Naive thymus-derived CD4-positive, alpha-beta T cell (primary cell): ENCODE data around the gene S100A10. TPM values are rescaled to one million over a fixed set of nuclear protein-coding genes. Genes with fewer than 3 reads are reported as not detected.

Source experiments
- ATAC-seq: fragments of 150-1000 bp; cut with Tn5 transposase; 2 replicates; pipeline ENCODE4 v1.10.0; 2021; ENCODE audit warnings: mild to moderate bottlenecking, moderate library complexity
- CTCF ChIA-PET: fragments of 350-600 bp; sonication (Branson Sonifier 250); formaldehyde crosslinking; loops from one replicate; lab custom pipeline; 2021; ENCODE audit warnings: antibody characterized with exemption; lab: Charles Lee
- POLR2A ChIA-PET: fragments of 350-600 bp; sonication (Branson Sonifier 250); formaldehyde crosslinking; loops from one replicate; lab custom pipeline; 2021; ENCODE audit warnings: antibody characterized with exemption, inconsistent platforms; lab: Charles Lee
- DNase-seq, 9 donors: peaks; one replicate each; pipeline versions ENCODE4 v3.0.0 to v3.0.0-alpha.2; 2020 to 2022; ENCODE audit warnings: mixed read lengths in 1 of 9
- H3K27ac ChIP-seq: one replicate; pipeline ENCODE4 v1.7.0; 2013; ENCODE audit warnings: mild to moderate bottlenecking, low read depth, low read length, moderate library complexity
- H3K27me3 ChIP-seq, 2 donors: one replicate each; pipeline ENCODE4 v1.7.0; 2013; ENCODE audit warnings: low read length in 2 of 2, mild to moderate bottlenecking in 2 of 2, moderate library complexity in 2 of 2; ENCODE audit not compliant: control insufficient read depth in 2 of 2, insufficient read depth in 2 of 2
- H3K36me3 ChIP-seq, 3 experiments: 1 replicate in 2 of 3; 2 replicates in 1 of 3; pipeline ENCODE4 v1.7.0; 2013; ENCODE audit warnings: low read length in 3 of 3, mild to moderate bottlenecking in 3 of 3, moderate library complexity in 1 of 3; ENCODE audit not compliant: insufficient read depth in 3 of 3, control insufficient read depth in 2 of 3
- H3K4me1 ChIP-seq, 2 donors: one replicate each; pipeline ENCODE4 v1.7.0; 2013; ENCODE audit warnings: low read length in 2 of 2, mild to moderate bottlenecking in 2 of 2, moderate library complexity in 1 of 2; ENCODE audit not compliant: control insufficient read depth in 2 of 2, insufficient read depth in 2 of 2
- H3K4me3 ChIP-seq: 2 replicates; pipeline ENCODE4 v1.7.0; 2013; ENCODE audit warnings: mild to moderate bottlenecking, low read length
- H3K9me3 ChIP-seq, 3 experiments: 1 replicate in 2 of 3; 2 replicates in 1 of 3; pipeline ENCODE4 v1.7.0; 2013; ENCODE audit warnings: low read length in 3 of 3; ENCODE audit not compliant: control insufficient read depth in 2 of 3
- H3K27ac Mint-ChIP-seq, 9 donors: one replicate each; pipeline ENCODE4 v1.8.0; 2020 to 2022; ENCODE audit warnings: mixed read lengths in 9 of 9, mild to moderate bottlenecking in 8 of 9, moderate library complexity in 5 of 9, inconsistent platforms in 2 of 9
- H3K27me3 Mint-ChIP-seq, 5 donors: one replicate each; pipeline ENCODE4 v1.8.0; 2021 to 2022; ENCODE audit warnings: mixed read lengths in 5 of 5, mild to moderate bottlenecking in 1 of 5
- H3K36me3 Mint-ChIP-seq, 5 donors: one replicate each; pipeline ENCODE4 v1.8.0; 2020 to 2022; ENCODE audit warnings: mixed read lengths in 5 of 5, mild to moderate bottlenecking in 3 of 5, inconsistent platforms in 1 of 5
- H3K4me1 Mint-ChIP-seq, 7 donors: one replicate each; pipeline ENCODE4 v1.8.0; 2020 to 2022; ENCODE audit warnings: mixed read lengths in 7 of 7, mild to moderate bottlenecking in 3 of 7, inconsistent platforms in 1 of 7
- H3K4me3 Mint-ChIP-seq, 10 donors: one replicate each; pipeline ENCODE4 v1.8.0; 2020 to 2022; ENCODE audit warnings: mild to moderate bottlenecking in 10 of 10, mixed read lengths in 10 of 10, moderate library complexity in 6 of 10, inconsistent platforms in 2 of 10
- H3K9me3 Mint-ChIP-seq, 11 donors: one replicate each; pipeline ENCODE4 v1.8.0; 2020 to 2022; ENCODE audit warnings: mixed read lengths in 11 of 11, mild to moderate bottlenecking in 4 of 11, inconsistent platforms in 1 of 11, moderate library complexity in 1 of 11
- intact Hi-C, 2 donors: fragments of 100-400 bp; cut with micrococcal nuclease; formaldehyde crosslinking; loops; one replicate each; pipeline ENCODE4 v1.15.1; 2023
- polyA plus RNA-seq, 2 donors: library from polyadenylated mRNA; unstranded; fragments of 300-500 nt; fragmentation: Illumina TruSeq; gene quantifications; one replicate each; pipeline ENCODE4 v1.2.3, GENCODE V29; 2021
- total RNA-seq, 6 experiments: library from RNA in 5 of 6; stranded (reverse) in 5 of 6; gene quantifications; 1 replicate in 5 of 6; 2 replicates in 1 of 6; pipeline ENCODE4 v1.2.3 and lab custom pipeline; 2021 to 2026

Gene S100A10
- total and polyA plus RNA-seq, 7 experiments from 2014 or later = 131 to 492 (median 329) TPM

GRCh38 chr1:152000964-152001630 lies 7.4 kb upstream of the S100A10 start:
- Histone ChIP-seq H3K36me3 (no peaks in the 10 kb centered on the region), H3K27ac (no peak overlapping the region), H3K27me3 (no peaks in the 10 kb centered on the region), H3K4me1 (no peaks in the 10 kb centered on the region), H3K4me3 (no peak overlapping the region), H3K9me3 (no peaks in the 10 kb centered on the region)
- H3K27me3 Mint-ChIP-seq = peaks cover 0 to 40% (median 0%) of the 10 kb centered on the region in 5 donors
- no peak overlapping the region for H3K27ac Mint-ChIP-seq
- peaks cover 0 to 16% (median 0%) of the 10 kb centered on the region in 7 donors for H3K4me1 Mint-ChIP-seq
- POLR2A ChIA-PET = interaction anchor here (1.0 to 3.4 kb wide), 7 partner anchors 31 to 113 kb away, joined by 3 to 15 read pairs (median 5); no protein-coding TSS in a partner anchor
- CTCF ChIA-PET = interaction anchor here (0.7 to 8.7 kb wide), 23 partner anchors 9 to 272 kb away, joined by 3 to 205 read pairs (median 4); no protein-coding TSS in a partner anchor
- intact Hi-C loops = loop anchor here (1.0 kb wide), 4 partner anchors 33 to 407 kb away; no protein-coding TSS in a partner anchor
- H3K36me3 Mint-ChIP-seq = no peaks in the 10 kb centered on the region
- no peaks in the 10 kb centered on the region for H3K9me3 Mint-ChIP-seq
- no peak for ATAC-seq
- no peak overlapping the region for H3K4me3 Mint-ChIP-seq
- no peak for DNase-seq

DNA sequence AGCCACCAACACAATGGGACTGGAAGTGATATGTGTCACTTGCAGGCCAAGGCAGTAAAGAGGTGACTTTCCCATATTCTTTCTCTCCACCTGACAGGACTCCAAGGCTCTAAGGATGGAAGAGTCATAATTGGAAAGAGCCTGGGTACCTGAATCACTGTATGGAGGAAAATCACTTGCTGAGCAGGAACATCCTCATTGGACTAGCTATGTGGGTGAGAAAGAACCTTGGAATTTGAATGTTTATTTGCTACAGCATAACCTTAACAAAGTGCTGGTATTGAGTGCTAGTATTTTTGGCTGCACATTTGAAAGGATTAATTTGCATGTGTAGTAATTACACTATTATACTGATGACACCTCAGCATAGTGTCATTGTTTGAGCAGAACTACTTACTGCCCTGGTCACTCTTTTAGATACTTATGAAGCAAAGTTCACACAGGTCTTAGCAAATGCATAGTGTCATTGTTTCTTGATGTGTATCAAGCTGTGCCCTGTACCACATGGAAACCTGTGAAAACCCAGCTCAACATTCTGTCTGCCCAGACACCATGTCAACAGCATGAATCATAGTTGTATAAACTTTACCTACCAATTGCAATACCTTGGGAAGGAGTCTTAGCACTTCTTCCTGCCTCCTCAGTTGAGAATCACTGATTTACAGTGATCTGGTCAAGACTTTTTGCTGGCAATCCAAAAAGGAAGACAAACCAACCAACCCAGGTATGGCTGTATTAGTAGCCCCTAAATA lies 5.1 kb upstream of the S100A10 start:
- Histone ChIP-seq H3K27ac (no peak overlapping the region), H3K4me1 (peaks cover 0 to 6% of the 10 kb centered on the region in 2 donors), H3K27me3 (no peaks in the 10 kb centered on the region), H3K36me3 (no peaks in the 10 kb centered on the region), H3K9me3 (no peaks in the 10 kb centered on the region), H3K4me3 (no peak overlapping the region)
- no peak overlapping the region for H3K4me3 Mint-ChIP-seq
- ATAC-seq = no peak
- peaks cover 3 to 16% (median 5%) of the 10 kb centered on the region in 7 donors for H3K4me1 Mint-ChIP-seq
- H3K27me3 Mint-ChIP-seq = peaks cover 0 to 25% (median 0%) of the 10 kb centered on the region in 5 donors
- no peaks in the 10 kb centered on the region for H3K36me3 Mint-ChIP-seq
- H3K27ac Mint-ChIP-seq = no peak overlapping the region
- DNase-seq = no peak
- intact Hi-C loops = loop anchor here in 1 of 2 donors (5.0 to 10.0 kb wide), 2 partner anchors 304 to 556 kb away; no protein-coding TSS in a partner anchor
- no peaks in the 10 kb centered on the region for H3K9me3 Mint-ChIP-seq
- ChIA-PET CTCF (interaction anchor here (0.6 to 8.7 kb wide), 8 partner anchors 9 to 109 kb away, joined by 3 to 205 read pairs (median 17); no protein-coding TSS in a partner anchor), POLR2A (interaction anchor here (1.3 kb wide), 1 partner anchor 31 kb away, joined by 9 read pairs; no protein-coding TSS in a partner anchor)

DNA sequence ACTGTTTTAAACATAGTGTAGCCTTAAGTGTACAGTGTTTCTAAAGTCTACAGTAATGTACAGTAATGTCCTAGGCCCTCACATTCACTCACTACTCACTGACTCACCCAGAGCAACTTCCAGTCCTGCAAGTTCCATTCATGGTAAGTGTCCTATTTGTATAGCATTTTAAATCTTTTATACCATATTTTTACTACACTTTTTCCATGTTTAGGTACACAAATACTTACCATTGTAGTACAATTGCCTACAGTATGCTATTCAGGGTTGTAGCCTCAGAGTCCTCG lies 3.6 kb upstream of the S100A10 start:
- Histone ChIP-seq H3K27me3 (no peaks in the 10 kb centered on the region), H3K4me1 (peaks cover 6 to 12% of the 10 kb centered on the region in 2 donors), H3K36me3 (peaks cover 0 to 6% (median 0%) of the 10 kb centered on the region in 3 experiments), H3K27ac (no peak overlapping the region), H3K4me3 (no peak overlapping the region), H3K9me3 (no peaks in the 10 kb centered on the region)
- Mint-ChIP-seq H3K36me3 (peaks cover 0 to 5% (median 0%) of the 10 kb centered on the region in 5 donors), H3K27ac (no peak overlapping the region), H3K4me1 (peaks cover 5 to 22% (median 15%) of the 10 kb centered on the region in 7 donors), H3K27me3 (peaks cover 0 to 16% (median 0%) of the 10 kb centered on the region in 5 donors), H3K4me3 (no peak overlapping the region), H3K9me3 (no peaks in the 10 kb centered on the region)
- ChIA-PET POLR2A (interaction anchor here (0.7 to 1.3 kb wide), 3 partner anchors 30 to 38 kb away, joined by 3 to 9 read pairs (median 3); no protein-coding TSS in a partner anchor), CTCF (interaction anchor here (1.4 to 8.7 kb wide), 6 partner anchors 21 to 107 kb away, joined by 4 to 205 read pairs (median 48); partner anchors contain the start of gene THEM4)
- ATAC-seq (no peak), DNase-seq (no peak)
- intact Hi-C loops = loop anchor here (1.0 to 10.0 kb wide), 5 partner anchors 29 to 555 kb away; no protein-coding TSS in a partner anchor

DNA sequence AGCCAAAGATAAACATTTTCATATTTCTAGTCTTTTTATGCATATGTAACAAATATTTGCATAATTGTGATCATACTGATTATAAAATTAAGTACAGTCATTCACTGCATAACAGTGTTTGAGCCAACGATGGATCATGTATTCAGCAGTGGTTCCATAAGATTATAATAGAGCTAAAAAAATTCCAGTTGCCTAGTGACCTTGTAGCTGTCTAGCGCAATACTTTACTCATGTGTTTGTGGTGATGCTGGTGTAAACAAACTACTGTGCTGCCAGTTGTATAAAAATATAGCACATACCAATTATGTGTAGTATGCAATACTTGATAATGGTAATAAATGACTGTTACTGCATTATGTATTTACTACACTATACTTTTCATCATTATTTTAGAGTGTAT lies 2.1 kb upstream of the S100A10 start:
- Mint-ChIP-seq H3K27ac (peak overlapping the region in 3 of 9 donors; percentile 18 to 61 (median 48)), H3K4me3 (no peak overlapping the region)

DNA sequence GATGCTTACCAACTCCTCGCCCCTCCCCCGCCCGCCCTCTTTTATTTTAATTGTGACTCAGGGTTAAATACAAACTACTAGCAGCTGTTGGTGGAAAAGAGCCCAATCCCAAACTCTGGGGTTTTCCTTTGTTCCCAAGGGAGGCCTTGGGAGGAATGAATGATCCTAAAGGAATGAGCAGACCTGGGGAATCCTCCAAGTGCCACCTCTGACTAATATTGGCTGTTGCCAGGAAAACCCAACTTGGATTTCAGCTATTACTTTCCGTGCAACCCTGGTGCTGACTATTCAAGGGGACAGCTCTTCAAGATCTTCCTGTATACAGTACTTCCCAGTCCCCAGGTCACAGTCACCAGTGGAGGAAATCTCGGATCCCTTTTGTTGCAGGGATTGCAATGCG lies 1.3 kb upstream of the S100A10 start:
- Mint-ChIP-seq H3K4me1 (peaks cover 24 to 45% (median 35%) of the 10 kb centered on the region in 7 donors), H3K4me3 (peak overlapping the region in 9 of 10 donors; percentile 3 to 79 (median 56)), H3K27ac (peak overlapping the region in 8 of 9 donors; percentile 16 to 91 (median 81)), H3K27me3 (peaks cover 0 to 16% (median 0%) of the 10 kb centered on the region in 5 donors), H3K36me3 (peaks cover 0 to 15% (median 0%) of the 10 kb centered on the region in 5 donors), H3K9me3 (no peaks in the 10 kb centered on the region)
- no peak overlapping the region for H3K4me3 ChIP-seq
- peak overlapping the region; percentile 83 for H3K27ac ChIP-seq
- H3K4me1 ChIP-seq = peaks cover 22 to 26% of the 10 kb centered on the region in 2 donors
- CTCF ChIA-PET = interaction anchor here (1.6 to 2.6 kb wide), 3 partner anchors 27 to 107 kb away, joined by 10 to 14 read pairs (median 11); no protein-coding TSS in a partner anchor
- POLR2A ChIA-PET = interaction anchor here (1.2 to 2.9 kb wide), 4 partner anchors 26 to 104 kb away, joined by 3 to 13 read pairs (median 9); no protein-coding TSS in a partner anchor
- DNase-seq = no peak
- no peaks in the 10 kb centered on the region for H3K9me3 ChIP-seq
- peaks cover 0 to 6% (median 0%) of the 10 kb centered on the region in 3 experiments for H3K36me3 ChIP-seq
- intact Hi-C loops = loop anchor here in 1 of 2 donors (5.0 to 10.0 kb wide), 4 partner anchors 300 to 553 kb away; partner anchors contain the start of genes SNX27 and TUFT1
- no peaks in the 10 kb centered on the region for H3K27me3 ChIP-seq
- ATAC-seq = no peak

More for the DNA sequence above, 2.1 kb upstream of the S100A10 start:
- Mint-ChIP-seq H3K27me3 (peaks cover 0 to 16% (median 0%) of the 10 kb centered on the region in 5 donors), H3K4me1 (peaks cover 16 to 37% (median 28%) of the 10 kb centered on the region in 7 donors), H3K9me3 (no peaks in the 10 kb centered on the region), H3K36me3 (peaks cover 0 to 13% (median 0%) of the 10 kb centered on the region in 5 donors)
- no peak overlapping the region for H3K27ac ChIP-seq
- CTCF ChIA-PET = interaction anchor here (0.6 to 2.6 kb wide), 13 partner anchors 9 to 459 kb away, joined by 3 to 39 read pairs (median 5); no protein-coding TSS in a partner anchor
- intact Hi-C loops = loop anchor here in 1 of 2 donors (1.0 to 10.0 kb wide), 3 partner anchors 27 to 553 kb away; no protein-coding TSS in a partner anchor
- ATAC-seq (no peak), DNase-seq (no peak)
- H3K27me3 ChIP-seq = no peaks in the 10 kb centered on the region
- peaks cover 18 to 22% of the 10 kb centered on the region in 2 donors for H3K4me1 ChIP-seq
- H3K4me3 ChIP-seq = no peak overlapping the region
- POLR2A ChIA-PET = interaction anchor here (0.9 kb wide), 1 partner anchor 28 kb away, joined by 4 read pairs; no protein-coding TSS in a partner anchor
- no peaks in the 10 kb centered on the region for H3K9me3 ChIP-seq
- H3K36me3 ChIP-seq = peaks cover 0 to 6% (median 0%) of the 10 kb centered on the region in 3 experiments
